ENCODE results near the gene C22orf15.
"Not testable (repeated sequence)": the region's sequence is repeated elsewhere in the genome, so short reads cannot be mapped to it uniquely, and the experiment has no call there.

C22orf15 gene

DNA sequence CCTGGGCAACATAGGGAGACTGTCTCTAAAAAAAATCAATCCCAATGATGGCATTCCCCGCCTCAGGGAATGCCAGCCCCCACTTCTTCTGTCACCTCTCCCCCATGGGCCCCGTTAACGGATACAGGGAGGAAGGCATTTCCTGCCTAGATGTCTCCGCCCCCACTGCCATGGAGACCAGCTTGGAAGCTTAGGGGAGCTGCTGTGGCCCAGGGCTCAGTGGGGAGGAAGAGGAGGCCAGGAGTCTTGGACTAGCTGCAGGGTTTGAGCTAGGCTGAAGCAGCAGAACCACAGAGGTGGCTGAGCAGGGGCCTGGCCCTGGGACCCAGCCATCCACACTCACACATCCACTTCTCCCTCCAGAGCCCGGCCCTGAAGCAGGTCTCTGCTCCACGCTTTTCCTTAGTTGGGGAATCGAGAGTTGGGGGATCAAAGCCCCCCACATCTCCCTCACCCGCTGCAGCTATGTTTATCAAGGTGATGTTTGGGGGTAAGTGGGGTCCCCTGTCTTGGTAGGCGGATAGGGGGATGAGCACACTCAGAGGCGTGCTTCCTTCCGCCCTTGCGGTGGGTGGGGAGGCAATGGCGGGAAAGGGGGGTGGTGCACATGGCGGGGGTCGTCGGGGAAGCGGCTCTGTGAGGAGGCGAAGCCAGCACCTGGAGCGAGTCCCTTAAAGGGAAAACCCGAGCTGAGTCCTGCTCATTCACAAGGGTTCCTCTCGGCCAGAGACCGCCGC is at the start of gene C22orf15:
Gene C22orf15 (plus strand): TSS at position 149 of the 737 bp plus-strand sequence. CDS start 317 bp downstream, at position 466.
- Mint-ChIP-seq H3K9me3 (no peaks in the 10 kb centered on the region), H3K27ac (no peak within 1 kb of the TSS), H3K27me3 (ENCODE audit: low read depth) (no peaks in the 10 kb centered on the region), H3K4me3 (peak within 1 kb of the TSS; percentile 67), H3K36me3 (ENCODE audit: low read depth) (no peaks in the 10 kb centered on the region), H3K4me1 (ENCODE audit: low read depth) (peaks cover 24% of the 10 kb centered on the region)
- DNase-seq (ENCODE audit: low spot score) = no peak

DNA sequence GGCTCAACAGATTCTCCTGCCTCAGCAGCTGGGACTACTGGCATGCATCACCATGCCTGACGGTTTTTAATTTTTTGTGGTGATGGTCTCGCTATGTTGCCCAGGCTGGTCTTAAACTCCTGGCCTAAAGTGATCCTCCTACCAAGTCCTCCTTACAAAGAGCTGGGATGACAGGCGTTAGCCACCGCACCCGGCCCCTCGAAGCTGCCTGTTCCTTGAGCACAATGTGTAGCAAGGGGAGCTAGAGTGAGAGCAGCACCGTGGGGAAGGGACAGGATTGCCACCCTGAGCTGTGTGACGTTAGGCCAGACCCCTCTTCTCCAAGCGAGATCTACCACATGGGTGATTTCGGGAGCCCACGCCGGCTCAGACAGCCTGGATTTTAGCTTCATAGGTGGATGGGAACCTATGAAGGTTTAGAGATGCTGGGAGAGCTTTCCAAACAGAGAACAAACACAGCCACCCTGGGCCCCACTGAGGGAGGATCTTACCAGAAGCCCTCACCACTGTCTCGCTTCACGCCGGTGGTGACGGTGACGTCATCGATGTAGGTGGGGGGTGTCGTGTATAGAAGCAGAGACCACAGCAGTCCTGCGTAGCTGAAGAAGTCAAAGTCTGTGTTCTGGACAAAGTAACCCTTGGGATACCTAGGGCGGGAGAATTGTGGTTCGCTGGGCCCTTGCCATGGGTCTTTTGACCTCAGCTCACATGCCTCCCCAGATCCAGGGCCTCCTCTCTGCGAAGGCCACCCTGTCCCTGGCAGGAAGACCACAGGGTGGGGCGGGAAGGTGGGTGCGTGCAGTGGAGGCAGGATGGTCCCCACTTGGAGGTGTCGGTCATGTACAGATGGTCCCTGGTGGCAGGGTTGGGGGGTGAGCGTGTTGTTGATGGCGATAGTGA is 48.8 kb upstream of the C22orf15 start:
- Mint-ChIP-seq H3K9me3 (no peaks in the 10 kb centered on the region), H3K27ac (peak overlapping the region; percentile 19), H3K4me1 (ENCODE audit: low read depth) (peaks cover 30% of the 10 kb centered on the region), H3K36me3 (ENCODE audit: low read depth) (peaks cover 48% of the 10 kb centered on the region), H3K27me3 (ENCODE audit: low read depth) (no peaks in the 10 kb centered on the region), H3K4me3 (peak overlapping the region; percentile 44)
- DNase-seq (ENCODE audit: low spot score) = no peak

GRCh38 chr22:23714596-23715578 is 47.9 kb upstream of the C22orf15 start:
- Mint-ChIP-seq H3K4me3 (peak overlapping the region; percentile 75), H3K27ac (peak overlapping the region; percentile 60), H3K36me3 (ENCODE audit: low read depth) (peaks cover 38% of the 10 kb centered on the region), H3K4me1 (ENCODE audit: low read depth) (peaks cover 25% of the 10 kb centered on the region), H3K27me3 (ENCODE audit: low read depth) (no peaks in the 10 kb centered on the region), H3K9me3 (no peaks in the 10 kb centered on the region)
- DNase-seq (ENCODE audit: low spot score) = no peak

- DNase-seq (ENCODE audit: low spot score) = no peak
- Mint-ChIP-seq H3K27ac (peak overlapping the region; percentile 60), H3K27me3 (ENCODE audit: low read depth) (no peaks in the 10 kb centered on the region), H3K36me3 (ENCODE audit: low read depth) (peaks cover 28% of the 10 kb centered on the region), H3K9me3 (no peaks in the 10 kb centered on the region), H3K4me3 (peak overlapping the region; percentile 75), H3K4me1 (ENCODE audit: low read depth) (peaks cover 15% of the 10 kb centered on the region)
These were observed 46.9 kb upstream of the C22orf15 start for GRCh38 chr22:23715806-23716375.

DNA sequence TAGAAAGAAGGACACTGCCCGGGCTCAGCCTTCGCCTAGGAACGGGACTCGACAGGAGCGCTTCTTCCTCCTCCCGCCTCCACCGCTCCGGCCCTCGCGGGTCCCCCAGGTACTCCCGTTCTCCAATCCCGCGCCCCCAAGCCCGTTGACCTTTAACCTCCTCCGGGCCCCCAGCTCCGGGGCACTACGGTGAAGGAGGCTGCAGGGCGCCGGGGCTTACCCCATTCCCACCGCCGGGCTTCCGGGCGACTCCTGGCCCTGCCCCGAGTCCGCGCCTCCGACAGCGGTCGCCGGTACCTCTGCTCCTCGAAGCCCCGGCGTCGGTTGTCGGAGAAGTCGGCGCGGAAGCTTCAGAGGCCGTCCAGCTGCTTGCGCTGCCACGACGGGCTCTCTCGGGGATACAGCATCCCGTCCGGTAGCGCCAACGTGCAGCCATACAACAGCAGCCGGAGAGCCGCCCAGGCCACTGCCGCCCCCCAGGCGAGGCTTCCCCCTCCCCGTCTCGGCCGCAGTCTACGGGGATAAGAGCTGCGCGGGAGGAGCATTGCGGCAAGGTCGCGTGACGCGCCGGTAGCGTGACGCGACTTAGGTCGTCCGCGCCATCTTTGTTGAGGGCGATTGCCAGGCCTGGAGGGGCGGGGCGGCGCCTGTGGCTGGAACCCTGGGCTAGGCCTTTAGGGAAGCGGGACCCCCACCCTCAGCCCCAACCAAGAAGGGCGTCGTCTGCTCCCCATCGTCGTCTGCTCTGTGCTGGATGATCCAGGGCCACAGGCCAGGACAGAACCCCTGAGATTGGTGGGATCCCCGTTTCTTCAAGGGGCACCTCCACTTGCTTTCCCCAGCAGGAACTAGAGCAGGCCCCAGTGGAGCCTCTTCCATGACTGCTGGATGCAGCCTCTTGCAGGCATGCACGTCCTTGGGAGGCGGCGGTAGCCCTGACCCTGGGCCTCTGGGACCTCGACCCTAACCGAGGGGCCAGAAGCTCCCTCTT is 45.7 kb upstream of the C22orf15 start:
- H3K36me3 Mint-ChIP-seq (ENCODE audit: low read depth) = peaks cover 19% of the 10 kb centered on the region
- peak; percentile 80 for DNase-seq (ENCODE audit: low spot score)
- H3K4me3 Mint-ChIP-seq = peak overlapping the region; percentile 75
- peak overlapping the region; percentile 81 for H3K27ac Mint-ChIP-seq
- peaks cover 14% of the 10 kb centered on the region for H3K4me1 Mint-ChIP-seq (ENCODE audit: low read depth)
- H3K27me3 Mint-ChIP-seq (ENCODE audit: low read depth) = no peaks in the 10 kb centered on the region
- H3K9me3 Mint-ChIP-seq = no peaks in the 10 kb centered on the region

DNA sequence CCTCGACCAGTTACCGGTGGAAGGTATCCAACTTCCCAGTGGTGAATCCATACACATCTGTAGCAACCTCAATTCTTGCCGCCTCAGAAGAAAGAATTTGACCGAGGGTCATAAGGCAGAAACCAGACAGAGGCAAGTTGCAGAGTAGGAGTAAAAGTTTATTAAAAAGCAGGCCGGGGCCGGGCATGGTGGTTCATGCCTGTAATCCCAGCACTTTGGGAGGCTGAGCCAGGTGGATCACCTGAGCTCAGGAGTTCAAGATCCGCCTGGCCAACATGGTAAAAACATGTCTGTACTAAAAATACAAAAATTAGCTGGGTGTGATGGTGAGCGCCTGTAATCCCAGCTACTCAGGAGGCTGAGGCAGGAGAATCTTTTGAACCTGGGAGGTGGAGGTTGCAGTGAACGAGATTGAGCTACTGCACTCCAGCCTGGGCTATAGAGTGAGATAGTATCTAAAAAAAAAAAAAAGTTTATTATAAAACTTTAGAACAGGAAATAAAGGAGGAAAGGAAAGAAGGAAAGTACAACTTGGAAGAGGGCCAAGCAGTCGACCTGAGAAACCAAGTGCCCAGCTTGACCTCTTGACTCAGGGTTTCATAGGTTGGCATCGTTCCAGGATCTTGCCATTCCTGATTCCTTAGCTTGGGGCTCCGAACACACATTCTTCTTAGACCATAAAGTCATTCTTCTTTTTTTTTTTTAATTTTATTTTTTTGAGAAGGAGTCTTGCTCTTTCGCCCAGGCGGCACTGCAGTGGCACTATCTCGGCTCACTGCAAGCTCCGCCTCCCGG is 44.2 kb upstream of the C22orf15 start:
- Mint-ChIP-seq H3K27me3 (ENCODE audit: low read depth) (no peaks in the 10 kb centered on the region), H3K4me1 (ENCODE audit: low read depth) (peaks cover 14% of the 10 kb centered on the region), H3K4me3 (peak overlapping the region; percentile 18), H3K36me3 (ENCODE audit: low read depth) (peaks cover 12% of the 10 kb centered on the region), H3K27ac (no peak overlapping the region), H3K9me3 (no peaks in the 10 kb centered on the region)
- no peak for DNase-seq (ENCODE audit: low spot score)

GRCh38 chr22:23720855-23721254 is 41.9 kb upstream of the C22orf15 start:
- no peaks in the 10 kb centered on the region for H3K9me3 Mint-ChIP-seq

DNA sequence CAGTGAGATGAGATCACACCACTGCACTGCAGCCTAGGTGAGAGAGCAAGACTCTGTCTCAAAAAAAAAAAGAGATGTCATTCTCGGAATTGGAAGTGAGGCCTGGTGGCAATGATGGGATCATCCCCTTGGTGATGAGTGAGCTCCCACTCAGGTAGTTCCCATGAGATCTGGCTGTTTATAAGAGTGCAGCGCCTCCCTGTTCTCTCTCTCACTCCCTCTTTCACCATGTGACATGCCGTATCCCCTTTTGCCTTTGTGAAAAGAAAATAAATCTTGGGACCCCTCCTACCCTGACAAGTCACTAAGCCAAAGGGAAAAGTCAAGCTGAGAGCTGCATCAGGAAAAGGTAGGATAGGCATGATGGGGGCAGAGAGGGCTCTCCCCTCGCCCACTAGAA is 40.6 kb upstream of the C22orf15 start:
- Mint-ChIP-seq H3K4me3 (no peak overlapping the region), H3K9me3 (no peaks in the 10 kb centered on the region), H3K27ac (no peak overlapping the region), H3K27me3 (ENCODE audit: low read depth) (no peaks in the 10 kb centered on the region), H3K36me3 (ENCODE audit: low read depth) (no peaks in the 10 kb centered on the region), H3K4me1 (ENCODE audit: low read depth) (peaks cover 5% of the 10 kb centered on the region)
- DNase-seq (ENCODE audit: low spot score) = no peak

More at GRCh38 chr22:23720855-23721254, 41.9 kb upstream of the C22orf15 start:
- no peak for DNase-seq (ENCODE audit: low spot score)
- peaks cover 7% of the 10 kb centered on the region for H3K4me1 Mint-ChIP-seq (ENCODE audit: low read depth)
- no peak overlapping the region for H3K4me3 Mint-ChIP-seq
- H3K27me3 Mint-ChIP-seq (ENCODE audit: low read depth) = no peaks in the 10 kb centered on the region
- no peak overlapping the region for H3K27ac Mint-ChIP-seq
- no peaks in the 10 kb centered on the region for H3K36me3 Mint-ChIP-seq (ENCODE audit: low read depth)

DNA sequence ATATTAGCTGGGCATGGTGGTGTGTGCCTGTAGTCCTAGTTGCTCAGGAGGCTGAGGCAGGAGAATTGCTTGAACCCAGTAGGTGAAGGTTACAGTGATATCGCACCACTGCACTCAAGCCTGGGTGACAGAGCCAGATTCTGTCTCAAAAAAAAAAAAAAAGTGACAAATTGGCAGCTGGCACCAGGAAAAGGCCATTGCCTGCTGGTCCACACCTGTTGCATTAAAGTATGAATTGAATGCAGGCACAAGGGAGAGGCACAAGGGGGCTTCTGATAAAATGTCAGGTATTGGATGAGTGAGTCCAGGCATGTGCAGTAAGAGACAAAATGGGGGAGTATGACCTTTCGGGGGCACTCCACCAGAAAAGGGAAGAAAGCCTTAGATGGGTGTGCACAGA is 40.1 kb upstream of the C22orf15 start:
- Mint-ChIP-seq H3K4me3 (no peak overlapping the region), H3K27ac (no peak overlapping the region), H3K9me3 (no peaks in the 10 kb centered on the region), H3K36me3 (ENCODE audit: low read depth) (no peaks in the 10 kb centered on the region), H3K27me3 (ENCODE audit: low read depth) (no peaks in the 10 kb centered on the region), H3K4me1 (ENCODE audit: low read depth) (no peaks in the 10 kb centered on the region)
- no peak for DNase-seq (ENCODE audit: low spot score)

DNA sequence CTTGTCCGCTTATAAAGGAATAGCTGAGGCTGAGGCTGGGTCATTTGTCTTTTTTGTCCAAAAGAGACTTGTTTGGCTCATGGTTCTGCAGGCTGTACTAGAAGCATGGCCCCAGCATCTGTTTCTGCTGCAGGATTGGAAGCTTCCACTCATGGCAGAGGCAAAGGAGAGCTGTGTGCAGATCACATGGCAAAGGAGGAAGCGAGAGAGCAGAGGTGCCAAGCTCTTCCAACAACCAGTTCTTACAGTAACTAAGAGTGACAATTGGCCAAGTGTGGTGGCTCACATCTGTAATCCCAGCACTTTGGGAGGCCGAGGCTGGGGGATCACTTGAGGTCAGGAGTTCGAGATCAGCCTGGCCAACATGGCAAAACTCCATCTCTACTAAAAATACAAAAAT is 34.7 kb upstream of the C22orf15 start:
- not testable (repeated sequence) for H3K36me3 Mint-ChIP-seq (ENCODE audit: low read depth); H3K9me3 Mint-ChIP-seq; H3K4me1 Mint-ChIP-seq (ENCODE audit: low read depth); DNase-seq (ENCODE audit: low spot score); H3K27me3 Mint-ChIP-seq (ENCODE audit: low read depth); H3K4me3 Mint-ChIP-seq; H3K27ac Mint-ChIP-seq

DNA sequence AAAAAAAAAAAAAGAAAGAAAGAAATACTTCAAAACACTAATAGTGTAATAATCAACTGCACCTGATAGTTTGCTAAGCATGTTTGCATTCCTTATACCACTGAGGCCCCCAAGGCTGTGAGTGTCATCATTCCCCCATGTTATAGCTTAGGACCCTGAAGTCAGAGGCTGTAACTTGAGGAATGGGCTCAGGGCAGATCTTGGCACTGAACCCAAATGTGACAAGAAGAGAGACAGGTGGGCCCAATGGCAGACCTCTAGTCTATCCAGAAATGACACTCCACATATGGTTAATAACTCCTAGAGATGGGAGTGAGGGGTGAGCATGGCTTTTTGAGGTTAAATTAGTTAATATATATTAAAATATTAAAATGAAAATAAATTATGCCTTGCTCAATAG is 25.1 kb upstream of the C22orf15 start:
- Mint-ChIP-seq H3K27me3 (ENCODE audit: low read depth) (no peaks in the 10 kb centered on the region), H3K27ac (no peak overlapping the region), H3K4me3 (no peak overlapping the region), H3K9me3 (no peaks in the 10 kb centered on the region), H3K36me3 (ENCODE audit: low read depth) (no peaks in the 10 kb centered on the region), H3K4me1 (ENCODE audit: low read depth) (no peaks in the 10 kb centered on the region)
- DNase-seq (ENCODE audit: low spot score) = no peak
